Skin of body (tissue), 2 donors: ENCODE data around the gene ZNF236. TPM values are rescaled to one million over a fixed set of nuclear protein-coding genes. Genes with fewer than 3 reads are reported as not detected.

Experiments
- DNase-seq: peaks from one replicate; lab custom pipeline; 2025; lab: John Stamatoyannopoulos, UW
- total RNA-seq: library from RNA; depleted of rRNA; stranded (reverse); fragments of >200 nt; gene quantifications from one replicate; pipeline ENCODE4 v1.2.3, GENCODE V29; 2014

The ZNF236 gene
- total RNA-seq, 1 donor from 2014 or later = 13.8 TPM

GRCh38 chr18:76908277-76908676, 85.9 kb downstream of the ZNF236 start:
- DNase-seq = no peak

GRCh38 chr18:76909439-76909838, 87.1 kb downstream of the ZNF236 start:
- DNase-seq = no peak

- no peak for DNase-seq
Observed at GRCh38 chr18:76911440-76911839, 89.1 kb downstream of the ZNF236 start.

DNA sequence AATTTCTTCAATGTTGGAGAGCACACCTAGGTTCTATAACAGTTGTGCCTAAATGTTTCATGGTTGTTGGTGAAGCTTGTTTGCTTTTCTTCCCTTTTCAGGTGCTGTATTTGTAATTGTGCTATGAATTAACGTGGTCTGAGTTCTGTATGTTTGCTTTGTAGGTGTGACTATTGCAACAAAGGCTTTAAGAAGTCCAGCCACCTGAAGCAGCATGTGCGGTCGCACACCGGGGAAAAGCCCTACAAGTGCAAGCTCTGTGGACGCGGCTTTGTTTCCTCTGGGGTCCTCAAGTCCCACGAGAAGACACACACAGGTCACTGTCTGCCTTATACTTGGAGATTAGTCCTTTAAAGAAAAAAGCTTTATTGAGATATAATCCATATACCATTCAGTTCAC, 91.2 kb downstream of the ZNF236 start:
- DNase-seq = no peak

DNA sequence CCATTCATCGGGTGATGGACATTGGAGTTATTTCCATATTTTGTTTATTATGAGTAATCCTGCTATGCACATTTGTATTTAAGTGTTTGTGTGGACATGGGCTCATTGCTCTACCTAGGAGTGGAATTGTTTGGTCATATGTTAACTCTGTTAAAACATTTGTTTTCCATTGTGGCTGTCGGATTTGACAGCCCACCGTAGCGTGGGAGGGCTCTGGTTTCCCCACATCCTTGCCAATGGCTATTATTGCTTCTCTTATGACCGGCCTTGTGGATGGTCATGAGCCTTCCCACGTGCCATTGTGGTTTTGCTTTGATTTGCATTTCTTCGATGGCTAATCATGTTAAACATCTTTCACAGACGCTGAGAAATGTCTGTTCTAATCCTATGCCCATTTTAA, 92.0 kb downstream of the ZNF236 start:
- no peak for DNase-seq

- no peak for DNase-seq
Observed at GRCh38 chr18:76914796-76915195, 92.4 kb downstream of the ZNF236 start.

DNA sequence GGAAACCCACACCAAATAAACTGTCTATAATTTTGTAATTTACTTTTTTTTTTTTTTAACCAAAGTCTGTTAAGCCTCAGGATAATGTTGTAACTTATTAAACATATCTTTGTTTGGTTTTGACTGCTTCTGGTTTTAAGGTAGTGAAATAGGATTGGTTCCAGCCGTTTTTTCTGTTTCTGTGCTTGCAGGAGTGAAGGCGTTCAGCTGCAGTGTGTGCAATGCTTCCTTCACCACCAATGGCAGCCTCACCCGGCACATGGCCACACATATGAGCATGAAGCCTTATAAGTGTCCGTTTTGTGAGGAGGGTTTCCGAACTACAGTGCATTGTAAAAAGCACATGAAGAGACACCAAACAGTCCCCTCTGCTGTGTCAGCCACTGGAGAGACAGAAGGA, 93.1 kb downstream of the ZNF236 start:
- no peak for DNase-seq

- DNase-seq = no peak
Observed at GRCh38 chr18:76920974-76921373, 98.6 kb downstream of the ZNF236 start.

DNA sequence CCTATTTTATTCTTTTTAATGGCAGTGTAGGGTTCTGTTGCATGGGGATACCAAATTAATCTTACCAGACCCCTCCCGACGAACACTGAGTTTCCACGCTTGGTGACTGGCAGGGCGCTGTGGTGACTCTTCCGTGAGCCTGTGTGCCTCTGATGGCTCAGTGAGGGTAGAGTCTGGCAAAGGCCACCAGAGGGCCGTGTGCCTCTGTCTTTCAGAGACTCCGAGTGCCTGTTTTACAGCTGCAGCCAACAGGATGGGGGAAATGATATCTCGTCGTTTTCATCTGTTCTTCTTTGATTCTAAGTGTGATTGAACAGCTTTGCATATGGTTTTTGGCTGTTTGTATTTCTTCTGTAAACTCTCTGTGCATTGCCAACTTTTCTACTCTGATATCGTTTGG, 99.8 kb downstream of the ZNF236 start:
- DNase-seq = peak; percentile 3

DNA sequence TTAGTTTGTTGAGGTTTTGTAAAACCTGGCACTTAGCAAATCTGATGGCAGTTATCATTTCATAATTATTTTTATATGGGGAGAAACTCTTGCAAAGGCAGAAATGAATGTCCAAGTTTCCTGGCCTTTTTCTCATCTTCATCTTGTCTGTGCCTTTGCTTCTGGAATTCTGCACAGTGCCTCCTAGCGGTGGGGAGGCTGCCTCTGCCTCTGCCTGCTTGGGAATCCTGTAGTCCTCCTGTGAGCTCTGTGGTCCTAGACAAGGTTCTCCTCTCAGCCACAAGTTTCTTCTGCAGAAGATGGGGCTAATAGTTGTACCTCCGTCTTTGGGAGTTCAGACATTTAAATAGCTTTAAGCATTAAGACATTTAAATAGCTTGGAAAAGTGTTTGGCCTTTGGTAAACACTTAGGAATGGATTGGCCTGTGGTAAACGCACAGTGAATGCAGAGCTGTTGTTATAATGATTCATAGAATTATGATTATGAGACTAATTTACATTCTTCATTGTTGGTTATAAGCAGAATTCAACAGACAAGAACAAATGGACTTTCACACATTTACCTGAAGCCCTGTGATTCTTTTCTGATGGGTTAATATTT, 101.2 kb downstream of the ZNF236 start:
- no peak for DNase-seq

- no peak for DNase-seq
Observed at GRCh38 chr18:76925501-76925900, 103.1 kb downstream of the ZNF236 start.

DNA sequence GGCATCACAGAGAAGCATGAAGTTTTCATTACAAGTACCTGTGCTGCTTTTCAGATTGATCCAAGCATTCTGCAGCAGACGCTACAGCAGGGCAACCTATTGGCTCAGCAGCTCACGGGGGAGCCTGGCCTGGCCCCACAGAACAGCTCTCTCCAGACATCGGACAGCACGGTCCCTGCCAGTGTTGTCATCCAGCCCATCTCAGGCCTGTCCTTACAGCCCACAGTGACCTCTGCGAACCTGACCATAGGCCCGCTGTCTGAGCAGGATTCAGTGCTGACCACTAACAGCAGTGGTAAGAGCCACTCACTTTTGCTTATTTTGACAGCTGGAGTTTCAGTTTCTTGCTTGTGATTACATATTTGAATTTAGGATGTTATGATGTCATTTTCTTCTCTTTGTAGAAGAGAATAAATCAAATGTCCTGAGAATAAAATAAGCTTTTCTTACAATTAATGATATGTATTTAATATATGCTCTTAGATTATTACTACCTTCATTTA, 104.9 kb downstream of the ZNF236 start:
- no peak for DNase-seq

DNA sequence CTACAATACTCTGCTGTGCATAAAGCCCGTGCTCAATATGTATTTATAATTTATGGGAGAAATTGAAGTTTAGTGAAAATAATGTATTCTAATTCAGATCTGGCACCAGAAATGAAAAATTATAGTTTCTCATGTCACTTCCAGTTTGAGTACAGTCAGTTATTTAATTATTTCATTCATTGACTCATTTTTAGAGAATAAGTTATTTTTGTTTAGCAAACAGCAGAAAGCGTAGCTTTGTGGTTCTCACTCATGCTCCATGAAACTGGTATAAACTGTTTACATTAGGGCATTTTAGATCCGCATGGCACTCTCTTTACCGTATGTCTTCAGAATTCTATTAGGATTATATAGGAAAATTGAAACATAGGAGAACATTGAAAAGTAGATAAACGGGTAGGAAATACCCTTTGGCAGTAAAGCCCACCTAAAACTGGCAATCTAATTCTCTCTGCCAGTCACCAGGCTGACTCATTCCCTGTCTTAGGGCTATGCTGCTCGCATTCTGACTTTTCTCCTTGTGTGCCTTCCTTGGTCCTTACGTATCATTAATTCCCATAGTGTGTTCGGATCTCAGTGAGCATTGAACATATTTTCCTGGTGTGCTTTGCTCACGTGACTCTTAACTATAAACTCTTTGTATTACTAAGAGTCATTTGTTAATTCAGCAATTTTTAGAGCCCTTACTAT, 106.0 kb downstream of the ZNF236 start:
- no peak for DNase-seq

GRCh38 chr18:76931171-76931570, 108.8 kb downstream of the ZNF236 start:
- DNase-seq = no peak

DNA sequence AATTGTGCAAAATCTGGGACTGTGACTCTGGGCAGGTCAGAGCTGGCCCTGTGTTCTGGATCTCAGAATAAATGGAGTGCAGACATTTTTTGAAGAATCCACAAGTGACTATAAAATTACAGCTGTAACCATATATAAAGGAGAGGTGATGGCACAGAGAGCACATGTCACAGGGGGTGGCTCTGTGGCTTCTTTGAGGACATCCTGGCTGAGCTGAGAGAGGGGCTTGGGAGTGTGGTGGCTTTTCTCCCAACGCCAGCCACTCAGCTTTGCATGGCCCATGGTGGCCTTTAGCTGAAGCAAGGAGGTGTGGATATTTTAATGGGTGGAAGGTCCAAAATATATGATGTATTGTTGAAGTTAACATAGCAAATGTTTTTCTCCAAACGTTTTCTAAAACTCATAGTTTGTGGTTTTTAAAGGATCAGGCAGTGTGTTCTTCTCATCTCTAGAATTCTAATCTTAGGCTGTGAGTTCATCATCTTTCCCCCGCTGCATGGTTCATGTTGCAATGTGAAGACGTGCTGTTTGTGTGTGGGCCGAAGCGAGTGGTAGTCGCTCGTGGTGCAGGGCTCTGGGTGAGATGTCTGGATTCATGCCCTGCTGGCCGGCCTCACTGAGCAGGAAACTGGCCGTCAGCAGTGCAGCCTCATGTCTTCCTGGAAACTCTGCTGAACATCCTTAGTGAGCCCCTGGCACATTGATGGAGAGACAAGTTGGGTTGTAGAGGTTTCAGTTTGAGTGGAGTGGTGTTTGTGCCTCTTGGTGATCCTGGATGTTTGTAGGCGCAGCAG, 109.9 kb downstream of the ZNF236 start:
- DNase-seq = no peak

- DNase-seq = no peak
Observed at GRCh38 chr18:76935722-76936337, 113.5 kb downstream of the ZNF236 start.

DNA sequence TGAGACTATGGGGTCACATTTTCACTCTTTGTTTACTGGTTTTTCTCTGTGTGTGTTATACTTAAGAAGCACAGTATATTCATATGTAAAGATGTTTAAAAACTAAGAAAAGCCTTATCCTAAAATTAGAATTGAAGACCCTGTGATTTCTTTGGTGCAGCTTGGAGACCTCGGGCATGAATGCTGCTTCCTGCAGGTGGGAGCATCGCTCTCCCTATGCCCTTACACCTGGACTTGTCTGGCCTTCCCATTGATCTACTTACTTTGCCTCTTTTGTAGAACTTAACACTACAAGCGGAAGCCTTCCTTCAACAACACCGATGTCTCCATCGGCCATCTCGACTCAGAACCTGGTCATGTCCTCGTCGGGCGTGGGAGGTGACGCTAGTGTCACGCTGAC, 114.5 kb downstream of the ZNF236 start:
- no peak for DNase-seq

GRCh38 chr18:76937597-76937996, 115.2 kb downstream of the ZNF236 start:
- DNase-seq = no peak

- DNase-seq = no peak
Observed at GRCh38 chr18:76938619-76939018, 116.3 kb downstream of the ZNF236 start.

DNA sequence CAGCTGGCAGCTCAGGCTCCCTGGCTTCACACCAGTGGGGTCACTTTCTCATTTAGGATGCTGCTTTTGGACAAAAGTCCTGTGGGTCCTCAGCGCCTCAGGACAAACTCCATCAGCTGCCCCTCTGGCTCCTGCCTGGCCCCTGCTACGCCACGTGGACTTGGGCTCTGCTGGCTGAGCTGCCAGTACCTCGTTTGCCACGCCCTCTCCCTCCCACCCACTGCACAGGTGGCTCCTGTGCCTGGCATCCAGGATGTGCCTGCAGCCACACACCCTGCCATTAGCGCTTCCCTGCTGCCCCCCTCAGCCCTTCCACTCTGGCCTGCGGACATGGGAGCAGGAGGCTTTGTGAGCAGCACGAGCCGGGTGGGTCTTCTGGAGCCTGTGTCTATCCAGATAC, 118.9 kb downstream of the ZNF236 start:
- no peak for DNase-seq

DNA sequence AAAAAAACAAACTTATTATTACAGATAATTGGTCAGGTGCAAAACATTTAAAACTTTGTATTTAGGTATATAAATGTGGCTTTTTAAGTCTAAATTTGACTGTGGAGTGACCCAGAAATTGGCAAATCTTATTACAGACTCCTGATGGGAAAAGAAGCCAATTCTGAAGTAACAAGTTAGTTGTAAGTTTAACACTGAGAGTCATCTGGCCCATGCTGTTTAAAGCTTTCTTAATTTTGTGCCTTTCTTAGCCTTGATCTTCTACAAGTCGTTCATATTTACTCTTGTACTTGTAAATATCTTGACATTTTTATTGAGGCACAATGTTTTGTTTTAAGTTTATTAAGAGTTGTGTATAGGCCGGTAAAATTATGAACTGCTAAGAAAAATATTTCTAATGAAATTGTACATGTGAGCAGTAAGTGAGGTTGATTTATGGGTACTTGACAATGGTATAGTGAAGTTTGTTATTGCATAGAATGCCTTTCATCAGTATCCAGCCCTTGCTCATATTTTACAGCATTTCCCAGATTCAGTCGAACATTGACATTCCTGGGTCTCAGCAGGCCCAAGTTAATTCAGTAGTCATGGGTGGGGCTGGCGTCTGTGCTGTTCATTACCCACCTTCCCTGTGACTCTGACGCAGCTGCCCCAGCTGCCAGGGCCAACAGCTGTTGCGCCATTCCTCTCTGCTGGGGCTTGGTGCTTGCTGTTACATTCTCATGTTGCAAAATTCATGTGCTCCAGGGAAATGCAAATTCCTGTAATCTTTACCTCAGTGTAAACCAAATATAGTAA, 121.4 kb downstream of the ZNF236 start:
- DNase-seq = no peak
